ENCODE data around the gene FBXL4.

The FBXL4 gene

GRCh38 chr6:98947411-98948292 is at the start of gene FBXL4:
FBXL4 (minus strand) TSS chr6:98947946; CDS start chr6:98926988, 20,958 bp downstream.
- DNase-seq (ENCODE audit: low read depth) = peak; percentile 93
- peak; percentile 80 for TF ChIP-seq MAX (IDR thresholded peaks at IDR 0.05; ENCODE audit: low read depth, low read length)
- peak; percentile 69 for TF ChIP-seq POLR2A (IDR thresholded peaks at IDR 0.05; ENCODE audit: extremely low read depth, insufficient read length)
- peak; percentile 94 for TF ChIP-seq MYC (IDR thresholded peaks at IDR 0.05; ENCODE audit: low read depth, low read length)
- TF ChIP-seq CTCF (IDR thresholded peaks at IDR 0.05; ENCODE audit: low read depth, low read length) = no peak
- H3K4me3 ChIP-seq (ENCODE audit: low read depth, low read length) = peak within 1 kb of the TSS; percentile 92

- TF ChIP-seq MAX (IDR thresholded peaks at IDR 0.05; ENCODE audit: low read depth, low read length) = no peak
- no peak for TF ChIP-seq CTCF (IDR thresholded peaks at IDR 0.05; ENCODE audit: low read depth, low read length)
- no peak for TF ChIP-seq MYC (IDR thresholded peaks at IDR 0.05; ENCODE audit: low read depth, low read length)
- TF ChIP-seq POLR2A (IDR thresholded peaks at IDR 0.05; ENCODE audit: extremely low read depth, insufficient read length) = no peak
- no peak for DNase-seq (ENCODE audit: low read depth)
- no peak overlapping the region for H3K4me3 ChIP-seq (ENCODE audit: low read depth, low read length)
These were observed 47.4 kb upstream of the FBXL4 start for GRCh38 chr6:98995116-98995515.

GRCh38 chr6:98992535-98992934 is 44.8 kb upstream of the FBXL4 start:
- TF ChIP-seq MAX (IDR thresholded peaks at IDR 0.05; ENCODE audit: low read depth, low read length) (no peak), POLR2A (IDR thresholded peaks at IDR 0.05; ENCODE audit: extremely low read depth, insufficient read length) (no peak), MYC (IDR thresholded peaks at IDR 0.05; ENCODE audit: low read depth, low read length) (no peak), CTCF (IDR thresholded peaks at IDR 0.05; ENCODE audit: low read depth, low read length) (no peak)
- H3K4me3 ChIP-seq (ENCODE audit: low read depth, low read length) = no peak overlapping the region

GRCh38 chr6:98986071-98986615 is 38.4 kb upstream of the FBXL4 start:
- no peak for DNase-seq (ENCODE audit: low read depth)
- H3K4me3 ChIP-seq (ENCODE audit: low read depth, low read length) = no peak overlapping the region
- no peak for TF ChIP-seq MAX (IDR thresholded peaks at IDR 0.05; ENCODE audit: low read depth, low read length)
- no peak for TF ChIP-seq CTCF (IDR thresholded peaks at IDR 0.05; ENCODE audit: low read depth, low read length)
- no peak for TF ChIP-seq MYC (IDR thresholded peaks at IDR 0.05; ENCODE audit: low read depth, low read length)
- no peak for TF ChIP-seq POLR2A (IDR thresholded peaks at IDR 0.05; ENCODE audit: extremely low read depth, insufficient read length)

More at GRCh38 chr6:98992535-98992934, 44.8 kb upstream of the FBXL4 start:
- no peak for DNase-seq (ENCODE audit: low read depth)

- DNase-seq (ENCODE audit: low read depth) = no peak
- H3K4me3 ChIP-seq (ENCODE audit: low read depth, low read length) = no peak overlapping the region
- TF ChIP-seq MAX (IDR thresholded peaks at IDR 0.05; ENCODE audit: low read depth, low read length) (no peak), POLR2A (IDR thresholded peaks at IDR 0.05; ENCODE audit: extremely low read depth, insufficient read length) (no peak), CTCF (IDR thresholded peaks at IDR 0.05; ENCODE audit: low read depth, low read length) (no peak), MYC (IDR thresholded peaks at IDR 0.05; ENCODE audit: low read depth, low read length) (no peak)
These were observed 37.6 kb upstream of the FBXL4 start for GRCh38 chr6:98985391-98985790.

Data from NB4 (cell line).